Common myeloid progenitor, CD34-positive (primary cell): ENCODE measurements around the gene MAP3K20.
"Not testable (repeated sequence)": the region's sequence is repeated elsewhere in the genome, so short reads cannot be mapped to it uniquely, and the experiment has no call there.

Experiments
- CTCF ChIA-PET: fragments of 350-600 bp; sonication (Branson Sonifier 250); formaldehyde crosslinking; loops from one replicate; lab custom pipeline; 2021; ENCODE audit warnings: antibody characterized with exemption; lab: Charles Lee
- POLR2A ChIA-PET: fragments of 350-600 bp; sonication (Branson Sonifier 250); formaldehyde crosslinking; loops from one replicate; lab custom pipeline; 2021; ENCODE audit warnings: antibody characterized with exemption; lab: Charles Lee
- DNase-seq, 3 donors: peaks; one replicate each; pipeline versions ENCODE4 v3.0.0 to v3.0.0-alpha.2; 2013
- H3K27ac ChIP-seq, 2 experiments: 1 replicate in 1 of 2; 2 replicates in 1 of 2; pipeline ENCODE4 v1.7.0; 2013; ENCODE audit warnings: inconsistent platforms in 2 of 2, low read length in 2 of 2, mild to moderate bottlenecking in 2 of 2, low read depth in 1 of 2, moderate library complexity in 1 of 2; ENCODE audit not compliant: severe bottlenecking in 2 of 2, insufficient read depth in 1 of 2, poor library complexity in 1 of 2
- H3K27me3 ChIP-seq, 5 experiments: replicated peaks in 2 of 5; 1 replicate in 3 of 5; 2 replicates in 2 of 5; pipeline versions ENCODE4 v1.6.1 to v1.7.0; 2013; ENCODE audit warnings: low read length in 4 of 5, mild to moderate bottlenecking in 2 of 5, moderate library complexity in 2 of 5, inconsistent platforms in 1 of 5; ENCODE audit not compliant: insufficient read depth in 5 of 5, control insufficient read depth in 4 of 5
- H3K36me3 ChIP-seq, 4 experiments: 1 replicate in 2 of 4; 2 replicates in 2 of 4; pipeline versions ENCODE4 v1.6.1 to v1.7.0; 2013; ENCODE audit warnings: low read length in 3 of 4, control low read depth in 1 of 4, mild to moderate bottlenecking in 1 of 4; ENCODE audit not compliant: control insufficient read depth in 4 of 4, insufficient read depth in 4 of 4
- H3K4me1 ChIP-seq, 4 experiments: 1 replicate in 3 of 4; 2 replicates in 1 of 4; pipeline versions ENCODE4 v1.6.1 to v1.7.1; 2013; ENCODE audit warnings: low read length in 3 of 4, mild to moderate bottlenecking in 3 of 4, control low read depth in 1 of 4, inconsistent platforms in 1 of 4, moderate library complexity in 1 of 4; ENCODE audit not compliant: control insufficient read depth in 4 of 4, insufficient read depth in 4 of 4; ENCODE audit errors: control extremely low read depth in 1 of 4
- H3K4me3 ChIP-seq, 7 experiments: 1 replicate in 4 of 7; 2 replicates in 3 of 7; pipeline versions ENCODE4 v1.5.1 to v1.7.0; 2013; ENCODE audit warnings: mild to moderate bottlenecking in 7 of 7, low read length in 6 of 7, moderate library complexity in 6 of 7, inconsistent platforms in 2 of 7, low read depth in 2 of 7, control low read depth in 1 of 7; ENCODE audit not compliant: insufficient read depth in 4 of 7, control insufficient read depth in 1 of 7; ENCODE audit errors: extremely low read depth in 1 of 7
- H3K9me3 ChIP-seq, 5 experiments: 1 replicate in 4 of 5; 2 replicates in 1 of 5; pipeline versions ENCODE4 v1.6.1 to v1.7.1; 2013; ENCODE audit warnings: low read length in 4 of 5, mild to moderate bottlenecking in 2 of 5, inconsistent platforms in 1 of 5, low read depth in 1 of 5, moderate library complexity in 1 of 5; ENCODE audit not compliant: control insufficient read depth in 4 of 5, insufficient read depth in 2 of 5; ENCODE audit errors: control extremely low read depth in 1 of 5
- WGBS: methylation state at CpG from one replicate; pipeline ENCODE4 v1.1.5; 2013; ENCODE audit not compliant: insufficient coverage; 5-methylcytosine and 5-hydroxymethylcytosine counted together

Gene MAP3K20

GRCh38 chr2:173164396-173164795, 88.8 kb downstream of the MAP3K20 start:
- ChIA-PET CTCF (interaction anchor here (0.6 kb wide), 1 partner anchor 1007 kb away, joined by 3 read pairs; no protein-coding TSS in a partner anchor), POLR2A (interaction anchor here (0.7 kb wide), 1 partner anchor 89 kb away, joined by 6 read pairs; no protein-coding TSS in a partner anchor)
- H3K4me3 ChIP-seq: no peak overlapping the region

GRCh38 chr2:173165443-173166238, 90.0 kb downstream of the MAP3K20 start:
- no peak for DNase-seq
- no peaks in the 10 kb centered on the region for H3K4me1 ChIP-seq
- peaks cover 0 to 5% (median 2%) of the 10 kb centered on the region in 4 experiments for H3K36me3 ChIP-seq
- H3K27me3 ChIP-seq: no peaks in the 10 kb centered on the region
- WGBS: 100% methylated on average over 2 of the region's 5 CpGs
- ChIA-PET CTCF (no interaction called here), POLR2A (no interaction called here)
- H3K27ac ChIP-seq: no peak overlapping the region
- H3K9me3 ChIP-seq: peaks cover 0 to 2% (median 0%) of the 10 kb centered on the region in 5 experiments
- H3K4me3 ChIP-seq: no peak overlapping the region

More at GRCh38 chr2:173164396-173164795, 88.8 kb downstream of the MAP3K20 start:
- no peak for DNase-seq
- Histone ChIP-seq H3K9me3 (peaks cover 0 to 2% (median 0%) of the 10 kb centered on the region in 5 experiments), H3K27me3 (no peaks in the 10 kb centered on the region), H3K27ac (no peak overlapping the region), H3K4me1 (peaks cover 0 to 2% (median 0%) of the 10 kb centered on the region in 4 experiments), H3K36me3 (peaks cover 0 to 5% (median under 1%) of the 10 kb centered on the region in 4 experiments)
- no CpG with 5 or more reads among the region's 1 CpG for WGBS

GRCh38 chr2:173171321-173171720, 95.7 kb downstream of the MAP3K20 start:
- Histone ChIP-seq H3K36me3 (peaks cover 0 to 5% (median 2%) of the 10 kb centered on the region in 4 experiments), H3K27me3 (no peaks in the 10 kb centered on the region), H3K9me3 (no peaks in the 10 kb centered on the region), H3K4me3 (no peak overlapping the region), H3K4me1 (no peaks in the 10 kb centered on the region), H3K27ac (no peak overlapping the region)
- CTCF ChIA-PET: interaction anchor here (1.2 kb wide), 1 partner anchor 24 kb away, joined by 3 read pairs; no protein-coding TSS in a partner anchor
- POLR2A ChIA-PET: no interaction called here
- WGBS: no CpG with 5 or more reads among the region's 1 CpG
- DNase-seq: no peak

GRCh38 chr2:173171924-173172643, 96.4 kb downstream of the MAP3K20 start:
- no peak overlapping the region for H3K4me3 ChIP-seq
- no peaks in the 10 kb centered on the region for H3K9me3 ChIP-seq
- no peaks in the 10 kb centered on the region for H3K4me1 ChIP-seq
- 100% methylated on average over 1 of the region's 1 CpG for WGBS
- ChIA-PET POLR2A (no interaction called here), CTCF (no interaction called here)
- DNase-seq: no peak
- H3K36me3 ChIP-seq: peaks cover 0 to 5% (median 2%) of the 10 kb centered on the region in 4 experiments
- no peak overlapping the region for H3K27ac ChIP-seq
- H3K27me3 ChIP-seq: no peaks in the 10 kb centered on the region

- H3K27ac ChIP-seq, POLR2A ChIA-PET, H3K4me1 ChIP-seq, DNase-seq, H3K4me3 ChIP-seq, H3K36me3 ChIP-seq, CTCF ChIA-PET, H3K27me3 ChIP-seq, H3K9me3 ChIP-seq: not testable (repeated sequence)
- WGBS: no CpG with 5 or more reads among the region's 3 CpGs
These were observed 98.7 kb downstream of the MAP3K20 start for GRCh38 chr2:173174339-173174738.

- no peaks in the 10 kb centered on the region for H3K4me1 ChIP-seq
- POLR2A ChIA-PET: no interaction called here
- peaks cover 0 to under 1% (median 0%) of the 10 kb centered on the region in 5 experiments for H3K9me3 ChIP-seq
- H3K27me3 ChIP-seq: no peaks in the 10 kb centered on the region
- no peak overlapping the region for H3K27ac ChIP-seq
- 100% methylated on average over 1 of the region's 3 CpGs for WGBS
- H3K4me3 ChIP-seq: no peak overlapping the region
- H3K36me3 ChIP-seq: peaks cover 0 to 5% (median under 1%) of the 10 kb centered on the region in 4 experiments
- CTCF ChIA-PET: no interaction called here
- DNase-seq: no peak
These were observed 99.6 kb downstream of the MAP3K20 start for GRCh38 chr2:173175222-173175621.
